ENCODE measurements around the gene HENMT1.
"Not testable (repeated sequence)": the region's sequence is repeated elsewhere in the genome, so short reads cannot be mapped to it uniquely, and the experiment has no call there.

HENMT1 gene

DNA sequence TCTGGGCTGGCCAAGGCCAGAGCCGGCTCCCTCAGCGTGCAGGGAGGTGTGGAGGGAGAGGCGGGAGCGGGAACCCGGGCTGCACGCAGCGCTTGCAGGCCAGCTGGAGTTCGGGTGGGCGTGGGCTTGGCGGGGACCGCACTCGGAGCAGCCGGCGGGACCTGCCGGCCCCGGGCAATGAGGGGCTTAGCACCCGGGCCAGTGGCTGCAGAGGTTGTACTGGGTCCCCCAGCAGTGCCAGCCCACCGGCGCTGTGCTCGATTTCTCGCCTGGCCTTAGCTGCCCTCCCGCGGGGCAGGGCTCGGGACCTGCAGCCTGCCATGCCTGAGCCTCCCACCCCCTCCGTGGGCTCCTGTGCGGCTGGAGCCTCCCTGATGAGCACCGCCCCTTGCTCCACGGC, 6.5 kb upstream of the HENMT1 start:
- H3K4me3 ChIP-seq (ENCODE audit: low read length); H3K9ac ChIP-seq (ENCODE audit: low read length); H3K36me3 ChIP-seq (ENCODE audit: control insufficient read depth, insufficient read depth, low read length); H3K27me3 ChIP-seq (ENCODE audit: control insufficient read depth, insufficient read depth, low read length); H3K27ac ChIP-seq (ENCODE audit: low read depth, low read length); H3K4me1 ChIP-seq (ENCODE audit: control insufficient read depth, insufficient read depth, low read length): not testable (repeated sequence)

DNA sequence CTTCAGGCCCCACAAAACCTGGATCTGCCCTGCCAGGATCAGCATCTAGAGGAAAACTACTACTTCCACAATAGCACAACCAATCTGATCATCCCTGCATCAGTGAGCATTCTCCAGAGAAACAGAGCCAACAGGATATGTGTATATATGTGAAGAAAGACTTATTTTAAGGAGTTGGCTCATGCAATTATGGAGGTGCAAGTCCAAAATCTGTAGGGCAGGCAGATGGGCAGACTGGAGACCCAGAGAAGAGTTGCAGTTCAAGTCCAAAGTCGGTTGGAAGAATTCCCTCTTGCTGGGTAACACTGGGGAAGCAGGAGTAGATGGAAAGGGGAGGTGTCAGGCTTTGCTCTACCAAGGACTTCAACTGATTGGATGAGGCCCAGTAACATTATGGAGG, 4.9 kb upstream of the HENMT1 start:
- Histone ChIP-seq H3K27me3 (ENCODE audit: control insufficient read depth, insufficient read depth, low read length) (no peaks in the 10 kb centered on the region), H3K4me3 (ENCODE audit: low read length) (no peak overlapping the region), H3K4me1 (ENCODE audit: control insufficient read depth, insufficient read depth, low read length) (no peaks in the 10 kb centered on the region), H3K36me3 (ENCODE audit: control insufficient read depth, insufficient read depth, low read length) (no peaks in the 10 kb centered on the region), H3K27ac (ENCODE audit: low read depth, low read length) (no peak overlapping the region), H3K9ac (ENCODE audit: low read length) (no peak overlapping the region)

DNA sequence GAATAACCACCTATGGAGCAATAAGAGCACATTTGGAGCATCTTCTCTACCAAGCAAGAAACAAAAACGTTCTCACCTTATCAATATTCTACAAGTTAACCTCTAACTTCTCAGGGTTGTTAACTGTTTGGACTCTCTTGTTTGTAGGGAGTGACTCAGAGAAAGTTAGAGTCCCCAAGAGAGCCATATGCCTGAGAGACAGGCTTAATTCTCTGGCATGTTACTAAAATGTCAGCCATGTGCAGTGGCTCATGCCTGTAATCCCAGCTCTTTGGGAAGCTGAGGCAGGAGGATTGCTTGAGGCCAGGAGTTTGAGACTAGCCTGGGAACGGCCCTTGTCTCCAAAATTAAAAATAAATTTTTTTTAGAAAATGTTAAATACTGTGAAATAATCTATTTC, 4.2 kb upstream of the HENMT1 start:
- Histone ChIP-seq H3K9ac (ENCODE audit: low read length) (no peak overlapping the region), H3K27ac (ENCODE audit: low read depth, low read length) (no peak overlapping the region), H3K4me1 (ENCODE audit: control insufficient read depth, insufficient read depth, low read length) (no peaks in the 10 kb centered on the region), H3K4me3 (ENCODE audit: low read length) (no peak overlapping the region), H3K27me3 (ENCODE audit: control insufficient read depth, insufficient read depth, low read length) (no peaks in the 10 kb centered on the region), H3K36me3 (ENCODE audit: control insufficient read depth, insufficient read depth, low read length) (no peaks in the 10 kb centered on the region)

DNA sequence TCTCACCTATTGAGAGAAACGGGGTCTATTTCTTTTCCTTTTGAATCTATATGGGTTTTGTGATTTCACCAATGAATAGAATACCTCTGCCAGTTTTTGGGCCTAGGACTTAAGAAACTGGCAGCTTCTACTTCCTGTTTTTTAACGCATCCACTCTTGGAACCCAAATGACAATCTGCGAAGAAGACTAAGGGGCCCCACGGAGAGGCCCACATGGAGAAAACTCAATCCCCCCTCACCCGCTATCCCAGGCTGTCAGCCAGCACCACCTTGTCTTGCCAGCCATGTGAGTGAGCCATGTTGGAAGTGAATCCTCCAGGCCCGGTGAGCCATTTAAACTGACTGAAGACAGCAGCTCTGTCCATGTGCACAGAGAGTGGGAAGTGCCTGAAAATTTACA, 3.6 kb upstream of the HENMT1 start:
- Histone ChIP-seq H3K4me1 (ENCODE audit: control insufficient read depth, insufficient read depth, low read length) (no peaks in the 10 kb centered on the region), H3K9ac (ENCODE audit: low read length) (no peak overlapping the region), H3K27me3 (ENCODE audit: control insufficient read depth, insufficient read depth, low read length) (no peaks in the 10 kb centered on the region), H3K27ac (ENCODE audit: low read depth, low read length) (no peak overlapping the region), H3K4me3 (ENCODE audit: low read length) (no peak overlapping the region), H3K36me3 (ENCODE audit: control insufficient read depth, insufficient read depth, low read length) (no peaks in the 10 kb centered on the region)

DNA sequence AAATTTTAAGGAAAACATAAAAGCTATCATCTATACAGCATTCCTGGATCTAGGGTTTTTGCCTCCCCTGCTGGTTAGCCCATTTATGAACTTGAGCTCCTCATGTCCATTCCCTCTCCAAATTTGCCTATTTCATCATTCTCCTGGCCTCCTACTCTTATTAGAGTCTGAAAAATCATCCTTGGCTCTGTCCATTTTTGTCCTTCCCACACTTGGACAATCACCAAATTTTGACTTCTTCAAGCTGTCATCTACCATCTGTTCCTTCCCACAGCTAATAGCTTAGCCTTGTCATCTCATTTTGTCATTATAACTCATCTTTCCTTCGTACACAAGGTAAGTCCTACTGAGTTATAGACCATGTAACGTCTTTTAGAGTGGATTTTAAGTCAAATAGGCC, 2.2 kb upstream of the HENMT1 start:
- H3K4me3 ChIP-seq (ENCODE audit: low read length), result no peak overlapping the region
- no peaks in the 10 kb centered on the region for H3K4me1 ChIP-seq (ENCODE audit: control insufficient read depth, insufficient read depth, low read length)
- no peak overlapping the region for H3K27ac ChIP-seq (ENCODE audit: low read depth, low read length)
- H3K36me3 ChIP-seq (ENCODE audit: control insufficient read depth, insufficient read depth, low read length), result no peaks in the 10 kb centered on the region
- H3K27me3 ChIP-seq (ENCODE audit: control insufficient read depth, insufficient read depth, low read length), result no peaks in the 10 kb centered on the region
- no peak overlapping the region for H3K9ac ChIP-seq (ENCODE audit: low read length)

DNA sequence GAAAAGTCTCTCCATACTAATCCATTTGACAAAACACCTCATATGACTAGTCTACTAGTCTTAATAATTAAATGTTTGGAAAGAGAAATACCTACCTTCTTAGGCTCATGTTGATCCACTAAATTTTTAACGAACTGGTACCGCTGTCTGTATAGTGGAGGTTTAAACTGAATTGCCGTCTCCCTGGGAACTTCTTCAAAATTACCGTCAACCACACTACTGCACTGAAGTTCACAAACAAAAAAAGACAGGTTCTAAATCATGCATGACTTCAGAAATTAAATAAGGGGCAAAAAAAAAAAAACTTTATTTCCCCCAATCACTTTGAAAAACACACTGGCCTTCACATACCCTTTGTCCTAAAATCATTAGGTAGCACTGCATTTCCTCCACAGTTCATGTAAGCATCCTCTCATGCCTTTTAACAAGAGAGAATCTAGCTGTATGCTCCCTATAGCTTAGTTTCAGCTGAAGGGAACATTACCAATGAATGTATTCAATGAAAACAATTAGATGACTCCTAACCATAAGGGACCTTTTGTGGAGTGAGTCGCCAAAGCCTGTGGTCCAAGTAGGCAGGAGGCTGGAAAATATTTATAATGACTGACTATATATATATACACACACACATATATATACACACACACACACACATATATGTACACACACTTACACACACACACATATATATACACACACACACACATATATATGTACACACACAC, 3.4 kb downstream of the HENMT1 start:
- no peaks in the 10 kb centered on the region for H3K27me3 ChIP-seq (ENCODE audit: control insufficient read depth, insufficient read depth, low read length)
- H3K4me3 ChIP-seq (ENCODE audit: low read length), result no peak overlapping the region
- no peak overlapping the region for H3K9ac ChIP-seq (ENCODE audit: low read length)
- no peak overlapping the region for H3K27ac ChIP-seq (ENCODE audit: low read depth, low read length)
- H3K4me1 ChIP-seq (ENCODE audit: control insufficient read depth, insufficient read depth, low read length), result no peaks in the 10 kb centered on the region
- no peaks in the 10 kb centered on the region for H3K36me3 ChIP-seq (ENCODE audit: control insufficient read depth, insufficient read depth, low read length)

DNA sequence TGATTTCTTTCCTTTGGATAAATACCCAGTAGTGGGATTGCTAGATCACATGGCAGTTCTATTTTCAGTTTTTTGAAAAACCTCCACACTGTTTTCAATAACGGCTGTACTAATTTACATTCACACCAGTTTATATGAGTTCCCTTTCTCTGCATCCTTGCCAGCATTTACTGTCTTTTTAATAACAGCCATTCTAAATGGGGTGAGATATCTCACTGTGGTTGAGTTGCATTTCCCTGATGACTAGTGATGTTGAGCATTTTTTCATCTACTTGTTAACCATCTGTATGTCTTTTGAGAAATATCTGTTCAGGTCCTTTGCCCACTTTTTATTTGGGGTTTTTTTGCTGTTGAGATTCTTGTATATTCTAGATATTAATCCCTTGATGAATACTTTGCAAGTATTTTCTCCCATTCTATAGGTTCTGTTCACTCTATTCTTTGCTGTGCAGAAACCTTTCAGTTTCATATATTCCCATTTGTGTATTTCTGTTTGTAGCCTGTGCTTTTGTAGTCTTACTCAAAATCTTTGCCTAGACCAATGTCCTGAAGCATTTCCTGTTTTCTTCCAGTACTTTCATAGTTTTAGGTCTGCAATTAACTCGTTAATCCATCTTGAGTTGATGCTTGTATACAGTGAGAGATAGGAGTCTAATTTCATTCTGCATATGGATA, 7.3 kb downstream of the HENMT1 start:
- no peak overlapping the region for H3K4me3 ChIP-seq (ENCODE audit: low read length)
- H3K4me1 ChIP-seq (ENCODE audit: control insufficient read depth, insufficient read depth, low read length), result no peaks in the 10 kb centered on the region
- H3K27ac ChIP-seq (ENCODE audit: low read depth, low read length), result no peak overlapping the region
- H3K27me3 ChIP-seq (ENCODE audit: control insufficient read depth, insufficient read depth, low read length), result no peaks in the 10 kb centered on the region
- H3K9ac ChIP-seq (ENCODE audit: low read length), result no peak overlapping the region
- peaks cover 1% of the 10 kb centered on the region for H3K36me3 ChIP-seq (ENCODE audit: control insufficient read depth, insufficient read depth, low read length)

DNA sequence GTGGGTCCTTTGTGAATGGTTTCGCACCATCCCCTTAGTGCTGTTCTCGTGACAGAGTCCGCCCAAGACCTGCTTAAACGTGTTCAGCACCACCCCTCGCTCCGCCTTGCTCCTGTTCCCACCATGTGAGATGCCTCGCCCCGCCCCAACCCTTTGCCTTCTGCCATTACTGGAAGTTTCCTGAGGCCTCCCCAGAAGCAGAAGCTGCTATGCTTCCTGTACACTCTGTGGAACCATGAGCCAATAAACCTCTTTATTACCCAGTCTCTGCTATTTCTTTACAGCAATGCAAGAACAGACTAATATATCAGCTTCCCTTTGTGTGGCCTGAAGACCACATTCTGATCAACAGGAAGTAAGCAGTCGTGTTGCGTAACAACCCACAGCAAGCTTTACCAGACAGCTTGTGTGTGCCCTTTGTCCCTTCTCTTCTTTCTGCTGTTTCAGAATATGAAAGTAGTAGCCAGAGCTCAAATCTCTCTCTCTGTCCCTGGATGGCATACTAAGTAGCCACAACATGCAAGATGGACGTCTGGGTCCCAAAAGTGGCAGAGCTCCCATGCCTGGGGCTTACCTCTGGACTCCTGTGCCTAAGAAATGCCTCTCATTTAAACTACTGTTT, 14.1 kb downstream of the HENMT1 start:
- no peaks in the 10 kb centered on the region for H3K4me1 ChIP-seq (ENCODE audit: control insufficient read depth, insufficient read depth, low read length)
- peak overlapping the region; percentile 42 for H3K27ac ChIP-seq (ENCODE audit: low read depth, low read length)
- no peak overlapping the region for H3K9ac ChIP-seq (ENCODE audit: low read length)
- peaks cover 3% of the 10 kb centered on the region for H3K36me3 ChIP-seq (ENCODE audit: control insufficient read depth, insufficient read depth, low read length)
- no peaks in the 10 kb centered on the region for H3K27me3 ChIP-seq (ENCODE audit: control insufficient read depth, insufficient read depth, low read length)
- H3K4me3 ChIP-seq (ENCODE audit: low read length), result no peak overlapping the region

DNA sequence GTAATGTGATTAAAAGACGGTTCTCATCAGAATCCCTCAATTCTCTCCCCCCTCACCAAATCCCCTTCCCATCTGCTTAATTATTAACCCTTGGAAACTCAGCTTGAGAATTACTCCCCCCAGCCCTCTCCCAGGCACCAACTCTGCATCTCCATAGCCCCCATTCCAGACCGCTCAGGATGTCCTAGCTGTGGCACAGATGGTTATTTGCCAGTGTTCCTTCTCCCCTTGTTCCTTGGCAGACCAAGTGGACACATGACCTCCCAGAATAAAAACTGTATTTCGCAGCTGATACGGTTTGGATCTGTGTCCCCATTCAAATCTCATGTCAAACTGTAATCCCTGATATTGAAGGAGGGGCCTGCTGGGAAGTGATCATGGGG, 14.6 kb downstream of the HENMT1 start:
- H3K27ac ChIP-seq (ENCODE audit: low read depth, low read length), result peak overlapping the region; percentile 42
- H3K4me1 ChIP-seq (ENCODE audit: control insufficient read depth, insufficient read depth, low read length), result no peaks in the 10 kb centered on the region
- H3K9ac ChIP-seq (ENCODE audit: low read length), result no peak overlapping the region

DNA sequence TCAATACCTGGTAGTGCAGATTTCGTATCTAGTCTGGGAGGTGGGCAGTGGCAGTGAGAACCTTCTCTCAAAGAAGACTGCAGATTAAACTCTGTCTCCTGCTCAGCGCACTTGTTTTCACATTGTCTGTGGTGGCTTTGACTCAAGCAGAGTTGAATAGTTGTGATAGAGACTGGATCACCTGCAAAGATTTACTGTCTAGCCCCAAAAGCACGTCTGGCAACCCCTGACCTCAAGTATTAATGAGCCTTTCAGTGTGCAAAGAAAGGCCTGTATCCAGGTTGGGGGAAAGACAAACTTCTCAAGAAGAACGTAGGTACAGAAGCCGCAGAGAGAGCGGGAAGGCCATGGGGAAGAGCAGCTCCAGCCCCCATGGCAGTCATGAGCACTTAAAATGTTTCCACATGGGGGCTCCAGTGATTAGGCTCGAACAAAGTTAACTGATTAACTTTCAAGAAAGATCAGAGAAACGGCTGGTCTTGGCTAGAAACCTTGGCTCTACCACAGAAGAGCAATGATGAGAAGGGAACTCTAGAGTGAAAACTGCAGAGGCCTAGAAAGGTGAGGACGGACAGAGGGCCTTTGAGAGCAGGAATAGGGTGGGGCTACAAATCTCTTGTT, 15.2 kb downstream of the HENMT1 start:
- no peak overlapping the region for H3K4me3 ChIP-seq (ENCODE audit: low read length)
- H3K27me3 ChIP-seq (ENCODE audit: control insufficient read depth, insufficient read depth, low read length), result no peaks in the 10 kb centered on the region
- no peak overlapping the region for H3K27ac ChIP-seq (ENCODE audit: low read depth, low read length)
- no peaks in the 10 kb centered on the region for H3K4me1 ChIP-seq (ENCODE audit: control insufficient read depth, insufficient read depth, low read length)
- no peak overlapping the region for H3K9ac ChIP-seq (ENCODE audit: low read length)
- peaks cover 3% of the 10 kb centered on the region for H3K36me3 ChIP-seq (ENCODE audit: control insufficient read depth, insufficient read depth, low read length)

More for the DNA sequence above, 14.6 kb downstream of the HENMT1 start:
- H3K36me3 ChIP-seq (ENCODE audit: control insufficient read depth, insufficient read depth, low read length), result peaks cover 3% of the 10 kb centered on the region
- no peaks in the 10 kb centered on the region for H3K27me3 ChIP-seq (ENCODE audit: control insufficient read depth, insufficient read depth, low read length)
- H3K4me3 ChIP-seq (ENCODE audit: low read length), result no peak overlapping the region

DNA sequence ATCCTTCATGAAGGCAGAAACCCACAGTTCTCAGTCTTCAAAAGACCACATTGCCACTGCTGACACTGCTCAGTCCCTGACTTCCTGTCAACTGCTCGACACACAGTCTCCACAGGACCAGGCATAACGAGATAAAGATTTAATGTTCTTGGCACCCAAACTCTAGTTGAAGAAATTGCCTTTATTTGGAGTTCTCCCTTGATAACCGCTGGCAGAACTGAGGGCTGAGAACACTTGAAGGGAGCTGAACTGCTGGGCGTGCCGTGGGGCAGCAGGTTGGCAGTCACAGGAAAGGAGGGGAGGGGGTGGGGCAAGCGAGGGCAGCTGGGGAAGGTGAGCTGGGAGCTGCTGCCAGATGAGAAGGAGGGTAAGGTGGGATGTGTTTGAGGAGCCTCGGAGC, 15.9 kb downstream of the HENMT1 start:
- Histone ChIP-seq H3K27me3 (ENCODE audit: control insufficient read depth, insufficient read depth, low read length) (no peaks in the 10 kb centered on the region), H3K9ac (ENCODE audit: low read length) (no peak overlapping the region), H3K36me3 (ENCODE audit: control insufficient read depth, insufficient read depth, low read length) (peaks cover 3% of the 10 kb centered on the region), H3K4me1 (ENCODE audit: control insufficient read depth, insufficient read depth, low read length) (no peaks in the 10 kb centered on the region), H3K4me3 (ENCODE audit: low read length) (no peak overlapping the region), H3K27ac (ENCODE audit: low read depth, low read length) (no peak overlapping the region)

DNA sequence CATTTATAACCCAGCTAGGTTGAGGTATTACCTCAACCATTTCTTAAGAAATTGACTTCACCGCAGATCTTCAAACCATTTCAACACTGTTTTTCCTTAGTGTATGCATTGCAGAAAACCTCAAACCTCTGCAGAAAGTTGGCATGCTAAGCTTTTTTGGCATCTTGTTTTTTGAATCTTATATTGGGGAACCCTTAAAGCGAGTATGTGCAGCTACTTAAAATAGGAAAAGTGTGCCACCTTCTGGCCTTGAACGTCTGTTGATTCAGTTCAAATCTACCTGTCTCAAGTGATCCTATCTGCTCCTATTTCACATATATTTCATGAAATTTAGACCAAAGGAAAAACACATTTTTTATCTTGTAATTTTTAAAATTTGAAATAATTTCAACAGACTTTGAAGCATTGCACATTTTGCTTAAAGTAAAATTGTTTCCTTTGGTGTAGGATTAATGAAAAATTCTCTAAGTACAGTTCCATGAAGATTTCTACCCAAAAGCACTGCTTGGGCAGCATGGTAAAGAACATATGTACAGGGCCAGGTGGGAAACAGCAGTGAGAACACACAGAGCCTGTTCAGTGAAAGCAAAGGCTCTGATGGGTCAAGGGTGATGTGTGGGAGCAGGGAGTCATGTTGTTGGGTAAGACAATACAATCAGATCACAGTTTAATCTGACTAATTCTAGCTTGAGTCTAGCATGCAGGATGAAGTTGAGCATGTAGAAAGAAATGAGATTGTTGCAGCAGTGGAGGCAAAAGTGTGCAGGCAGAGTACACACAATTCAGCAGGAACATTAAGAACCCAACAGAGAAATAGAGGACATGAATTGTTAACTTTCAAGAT, 17.2 kb downstream of the HENMT1 start:
- H3K9ac ChIP-seq (ENCODE audit: low read length), result no peak overlapping the region
- H3K27me3 ChIP-seq (ENCODE audit: control insufficient read depth, insufficient read depth, low read length), result no peaks in the 10 kb centered on the region
- no peak overlapping the region for H3K27ac ChIP-seq (ENCODE audit: low read depth, low read length)
- H3K4me1 ChIP-seq (ENCODE audit: control insufficient read depth, insufficient read depth, low read length), result no peaks in the 10 kb centered on the region
- peaks cover 3% of the 10 kb centered on the region for H3K36me3 ChIP-seq (ENCODE audit: control insufficient read depth, insufficient read depth, low read length)
- H3K4me3 ChIP-seq (ENCODE audit: low read length), result no peak overlapping the region
